ENCODE data around the gene MISP. TPM values are rescaled to one million over a fixed set of nuclear protein-coding genes. Genes with fewer than 3 reads are reported as not detected.

Gene MISP
- total RNA-seq, 4 donors from 2014 or later, result not detected

- no peak for TF ChIP-seq CTCF (IDR thresholded peaks at IDR 0.05; ENCODE audit: low read depth)
Observed at GRCh38 chr19:782878-783668, 32.2 kb downstream of the MISP start.

GRCh38 chr19:784541-784940 is 33.6 kb downstream of the MISP start:
- no peak for TF ChIP-seq CTCF (IDR thresholded peaks at IDR 0.05; ENCODE audit: low read depth)

GRCh38 chr19:787536-787935 is 36.6 kb downstream of the MISP start:
- no peak for TF ChIP-seq CTCF (IDR thresholded peaks at IDR 0.05; ENCODE audit: low read depth)

GRCh38 chr19:788686-788982 is 37.7 kb downstream of the MISP start:
- no peak for TF ChIP-seq CTCF (IDR thresholded peaks at IDR 0.05; ENCODE audit: low read depth)

- no peak for TF ChIP-seq CTCF (IDR thresholded peaks at IDR 0.05; ENCODE audit: low read depth)
Observed at GRCh38 chr19:788983-789700, 38.2 kb downstream of the MISP start.

- no peak for TF ChIP-seq CTCF (IDR thresholded peaks at IDR 0.05; ENCODE audit: low read depth)
Observed at GRCh38 chr19:789701-790060, 38.8 kb downstream of the MISP start.

- no peak for TF ChIP-seq CTCF (IDR thresholded peaks at IDR 0.05; ENCODE audit: low read depth)
Observed at GRCh38 chr19:791007-791566, 40.2 kb downstream of the MISP start.

All from subcutaneous adipose tissue (tissue), 4 donors.